Erythroblast (primary cell): ENCODE data around the gene PSAPL1.

ENCODE experiments used
- DNase-seq, 2 experiments: peaks; one replicate each; lab custom pipeline; 2025; lab: John Stamatoyannopoulos, UW
- GATA1 ChIP-seq: IDR thresholded peaks from 2 replicates; pipeline ENCODE4 v1.6.1; 2011; ENCODE audit warnings: low read depth, mild to moderate bottlenecking, control low read depth, low read length, moderate library complexity
- POLR2A ChIP-seq: IDR thresholded peaks from 2 replicates; pipeline ENCODE4 v1.6.1; 2011; ENCODE audit warnings: mild to moderate bottlenecking, low read length

PSAPL1 gene

GRCh38 chr4:7448036-7448435 is 13.3 kb upstream of the PSAPL1 start:
- TF ChIP-seq GATA1: no peak
- TF ChIP-seq POLR2A: no peak
- no peak for DNase-seq

GRCh38 chr4:7447236-7447635 is 12.5 kb upstream of the PSAPL1 start:
- DNase-seq: no peak
- no peak for TF ChIP-seq POLR2A
- no peak for TF ChIP-seq GATA1

- DNase-seq: no peak
- TF ChIP-seq POLR2A (no peak), GATA1 (no peak)
Measured at GRCh38 chr4:7444731-7445130, 10.0 kb upstream of the PSAPL1 start.

GRCh38 chr4:7444314-7444713 is 9.6 kb upstream of the PSAPL1 start:
- TF ChIP-seq POLR2A: no peak
- TF ChIP-seq GATA1: no peak

GRCh38 chr4:7442574-7443162 is 7.9 kb upstream of the PSAPL1 start:
- DNase-seq: no peak
- TF ChIP-seq GATA1: no peak

More at GRCh38 chr4:7444314-7444713, 9.6 kb upstream of the PSAPL1 start:
- DNase-seq: no peak

- no peak for DNase-seq
- TF ChIP-seq POLR2A (no peak), GATA1 (no peak)
Measured at GRCh38 chr4:7441201-7441600, 6.5 kb upstream of the PSAPL1 start.

GRCh38 chr4:7439699-7440098 is 5.0 kb upstream of the PSAPL1 start:
- TF ChIP-seq GATA1 (no peak), POLR2A (no peak)
- DNase-seq: no peak

GRCh38 chr4:7436256-7436655 is 1.5 kb upstream of the PSAPL1 start:
- TF ChIP-seq POLR2A (no peak), GATA1 (no peak)
- no peak for DNase-seq

- DNase-seq: no peak
- TF ChIP-seq POLR2A: no peak
- TF ChIP-seq GATA1: no peak
Measured at GRCh38 chr4:7435471-7436061, 836 bp upstream of the PSAPL1 start.

GRCh38 chr4:7434141-7434765 is 477 bp downstream of the PSAPL1 start:
- TF ChIP-seq GATA1: no peak
- no peak for TF ChIP-seq POLR2A
- DNase-seq: no peak

- DNase-seq: no peak
- TF ChIP-seq GATA1 (no peak), POLR2A (no peak)
Measured at GRCh38 chr4:7433376-7434140, 1.2 kb downstream of the PSAPL1 start.

- no peak for TF ChIP-seq GATA1
- TF ChIP-seq POLR2A: no peak
- no peak for DNase-seq
Measured at GRCh38 chr4:7432531-7433375, 2.0 kb downstream of the PSAPL1 start.
